Neural cell (in vitro differentiated cells): ENCODE data around the gene NEK2. TPM values are rescaled to one million over a fixed set of nuclear protein-coding genes. Genes with fewer than 3 reads are reported as not detected.

ENCODE experiments used
- H2AFZ ChIP-seq: fragments of 200-600, 300-800 bp; sonication (generic), shearing (Covaris generic); 2 replicates; pipeline ENCODE4 v1.6.0; 2014; ENCODE audit warnings: low read depth, mild to moderate bottlenecking, antibody characterized with exemption, low read length, moderate library complexity
- H3F3A ChIP-seq: fragments of 200-600 bp; shearing (Covaris generic); 2 replicates; pipeline ENCODE4 v1.6.1; 2016; ENCODE audit warnings: mild to moderate bottlenecking, moderate library complexity, mixed read lengths, antibody characterized with exemption, low read length; ENCODE audit not compliant: insufficient read depth, poor library complexity, severe bottlenecking
- H3K27ac ChIP-seq: fragments of 200-600, 300-800 bp; sonication (generic), shearing (Covaris generic); 2 replicates; pipeline ENCODE4 v1.5.1; 2014; ENCODE audit warnings: mild to moderate bottlenecking, low read length, moderate library complexity
- H3K27me3 ChIP-seq: fragments of 300-800, 200-600 bp; sonication (generic), shearing (Covaris generic); 2 replicates; pipeline ENCODE4 v1.6.0; 2014; ENCODE audit warnings: mild to moderate bottlenecking, low read depth, low read length, moderate library complexity; ENCODE audit not compliant: insufficient read depth
- H3K36me3 ChIP-seq: fragments of 300-800, 200-600 bp; sonication (generic), shearing (Covaris generic); 2 replicates; pipeline ENCODE4 v1.5.1; 2014; ENCODE audit warnings: mild to moderate bottlenecking, antibody characterized with exemption, low read length, moderate library complexity; ENCODE audit not compliant: insufficient read depth
- H3K4me2 ChIP-seq: fragments of 300-800, 200-600 bp; sonication (generic), shearing (Covaris generic); 2 replicates; pipeline ENCODE4 v1.6.0; 2014; ENCODE audit warnings: mild to moderate bottlenecking, low read length
- H3K4me3 ChIP-seq: fragments of 300-800, 200-600 bp; sonication (generic), shearing (Covaris generic); 2 replicates; pipeline ENCODE4 v1.5.1; 2014; ENCODE audit warnings: mild to moderate bottlenecking, low read length, moderate library complexity
- H3K79me2 ChIP-seq: fragments of 200-600 bp; shearing (Covaris generic); replicated peaks from 2 replicates; pipeline ENCODE4 v1.6.0; 2014; ENCODE audit warnings: mild to moderate bottlenecking, low read length, moderate library complexity; ENCODE audit not compliant: insufficient read depth
- H3K9ac ChIP-seq: fragments of 300-800, 200-600 bp; sonication (generic), shearing (Covaris generic); 2 replicates; pipeline ENCODE4 v1.6.1; 2016; ENCODE audit warnings: mild to moderate bottlenecking, low read length, mixed read lengths
- H3K9me2 ChIP-seq: fragments of 200-600 bp; shearing (Covaris generic); 2 replicates; pipeline ENCODE4 v1.6.1; 2016; ENCODE audit warnings: mild to moderate bottlenecking, low read length, mixed read lengths; ENCODE audit not compliant: insufficient read depth
- H3K9me3 ChIP-seq: fragments of 200-600, 300-800 bp; sonication (generic), shearing (Covaris generic); 2 replicates; pipeline ENCODE4 v1.6.1; 2016; ENCODE audit warnings: mild to moderate bottlenecking, mixed run types, low read length, moderate library complexity, mixed read lengths
- H4K20me1 ChIP-seq: fragments of 200-600 bp; shearing (Covaris generic); 2 replicates; pipeline ENCODE4 v1.6.1; 2016; ENCODE audit warnings: mild to moderate bottlenecking, mixed run types; ENCODE audit not compliant: insufficient read depth
- EP300 ChIP-seq: fragments of 450-650 bp; conservative IDR thresholded peaks from 2 replicates; pipeline ENCODE4 v1.6.1; 2014; ENCODE audit warnings: antibody characterized with exemption, mild to moderate bottlenecking, moderate library complexity; ENCODE audit not compliant: poor library complexity, severe bottlenecking
- EZH2 ChIP-seq: fragments of 200-600, 300-800 bp; shearing (Covaris generic), sonication (generic); IDR thresholded peaks from 2 replicates; pipeline ENCODE4 v1.6.1; 2014; ENCODE audit warnings: antibody characterized with exemption, low read length, borderline replicate concordance, mild to moderate bottlenecking; ENCODE audit not compliant: insufficient read depth, poor library complexity, severe bottlenecking
- MXI1 ChIP-seq: fragments of 450-650 bp; conservative IDR thresholded peaks from 2 replicates; pipeline ENCODE4 v1.6.1; 2014; ENCODE audit warnings: antibody characterized with exemption, mild to moderate bottlenecking; ENCODE audit not compliant: poor library complexity, severe bottlenecking
- POLR2AphosphoS5 ChIP-seq: IDR thresholded peaks from 2 replicates; pipeline ENCODE4 v1.6.1; 2012
- RAD21 ChIP-seq: fragments of 450-650 bp; conservative IDR thresholded peaks from 2 replicates; pipeline ENCODE4 v1.6.1; 2014; ENCODE audit warnings: antibody characterized with exemption, mild to moderate bottlenecking, moderate library complexity
- SMC3 ChIP-seq: fragments of 450-650 bp; conservative IDR thresholded peaks from 2 replicates; pipeline ENCODE4 v1.6.1; 2014; ENCODE audit warnings: antibody characterized with exemption, mild to moderate bottlenecking, moderate library complexity; ENCODE audit not compliant: poor library complexity
- TAF1 ChIP-seq: IDR thresholded peaks from 2 replicates; pipeline ENCODE4 v1.6.1; 2012; ENCODE audit warnings: low read depth
- polyA plus RNA-seq: library from polyadenylated mRNA; depleted of rRNA; stranded (reverse); fragments of >200 nt; gene quantifications from 2 replicates; pipeline ENCODE4 v1.2.3, GENCODE V29; 2014
- TF ChIP-seq, protein P1 (sequence below): fragments of 450-650 bp; IDR thresholded peaks from 2 replicates; pipeline ENCODE4 v1.5.1; 2014; ENCODE audit warnings: antibody characterized with exemption, mild to moderate bottlenecking, moderate library complexity; ENCODE audit not compliant: poor library complexity, severe bottlenecking
- TF ChIP-seq, protein P2 (sequence below): IDR thresholded peaks from 2 replicates; pipeline ENCODE4 v1.6.1; 2012; ENCODE audit warnings: borderline replicate concordance

Gene NEK2
- polyA plus RNA-seq, 1 donor from 2014 or later, result 0.98 TPM

DNA sequence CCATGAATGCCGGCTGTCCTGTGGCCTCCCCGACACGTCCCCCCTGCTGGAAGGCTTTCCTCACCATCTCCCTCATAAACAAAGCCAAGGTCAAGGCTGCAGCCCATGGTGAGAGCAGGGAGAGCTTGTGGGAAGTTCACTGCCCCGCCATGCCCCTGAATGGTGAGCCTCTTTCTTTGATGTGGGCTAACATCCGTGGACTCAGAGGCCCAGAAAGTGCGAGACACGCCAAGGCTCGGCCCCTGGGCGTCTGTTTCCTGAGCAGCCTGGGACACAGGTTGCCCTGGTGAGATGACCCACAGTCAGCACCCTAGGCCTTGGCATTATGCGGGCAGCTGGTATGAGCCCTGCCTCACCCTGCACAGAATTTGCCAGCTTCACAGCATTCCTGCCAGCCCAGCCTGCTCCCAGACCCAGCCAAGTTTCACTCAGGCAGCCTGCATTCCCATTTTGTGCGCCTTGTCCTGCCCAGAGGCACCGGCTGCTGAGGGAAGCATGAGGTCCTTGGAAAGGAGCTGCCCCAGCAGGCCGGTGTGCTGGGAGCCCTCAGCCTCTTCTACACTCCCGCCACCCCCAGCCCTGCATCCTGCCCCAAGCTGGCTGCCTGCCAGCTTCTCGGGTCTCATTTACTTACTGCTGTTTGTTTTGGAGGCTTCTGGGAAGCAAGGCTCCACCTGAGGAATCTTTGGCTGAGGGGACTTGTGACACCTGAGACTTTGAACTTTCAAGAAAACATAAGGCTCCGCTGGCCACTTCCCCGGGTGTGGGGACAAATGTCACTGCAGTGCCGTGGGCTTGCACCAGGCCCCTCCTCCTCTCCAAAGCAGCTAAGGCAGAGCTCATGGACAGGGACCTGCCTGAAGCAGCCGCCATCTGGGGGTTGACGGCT lies 31.9 kb downstream of the NEK2 start:
- Histone ChIP-seq H3F3A (no peaks in the 10 kb centered on the region), H4K20me1 (no peaks in the 10 kb centered on the region), H3K9me2 (no peaks in the 10 kb centered on the region), H3K9ac (no peak overlapping the region), H3K9me3 (no peaks in the 10 kb centered on the region), H3K4me3 (no peak overlapping the region), H2AFZ (no peak overlapping the region), H3K36me3 (no peaks in the 10 kb centered on the region), H3K27me3 (no peaks in the 10 kb centered on the region), H3K79me2 (no peaks in the 10 kb centered on the region), H3K4me2 (no peak overlapping the region), H3K27ac (no peak overlapping the region)
- TF ChIP-seq MXI1 (no peak), TAF1 (no peak), SMC3 (no peak), RAD21 (no peak), EZH2 (no peak), EP300 (no peak), POLR2AphosphoS5 (no peak)
- TF ChIP-seq, protein P1, sequence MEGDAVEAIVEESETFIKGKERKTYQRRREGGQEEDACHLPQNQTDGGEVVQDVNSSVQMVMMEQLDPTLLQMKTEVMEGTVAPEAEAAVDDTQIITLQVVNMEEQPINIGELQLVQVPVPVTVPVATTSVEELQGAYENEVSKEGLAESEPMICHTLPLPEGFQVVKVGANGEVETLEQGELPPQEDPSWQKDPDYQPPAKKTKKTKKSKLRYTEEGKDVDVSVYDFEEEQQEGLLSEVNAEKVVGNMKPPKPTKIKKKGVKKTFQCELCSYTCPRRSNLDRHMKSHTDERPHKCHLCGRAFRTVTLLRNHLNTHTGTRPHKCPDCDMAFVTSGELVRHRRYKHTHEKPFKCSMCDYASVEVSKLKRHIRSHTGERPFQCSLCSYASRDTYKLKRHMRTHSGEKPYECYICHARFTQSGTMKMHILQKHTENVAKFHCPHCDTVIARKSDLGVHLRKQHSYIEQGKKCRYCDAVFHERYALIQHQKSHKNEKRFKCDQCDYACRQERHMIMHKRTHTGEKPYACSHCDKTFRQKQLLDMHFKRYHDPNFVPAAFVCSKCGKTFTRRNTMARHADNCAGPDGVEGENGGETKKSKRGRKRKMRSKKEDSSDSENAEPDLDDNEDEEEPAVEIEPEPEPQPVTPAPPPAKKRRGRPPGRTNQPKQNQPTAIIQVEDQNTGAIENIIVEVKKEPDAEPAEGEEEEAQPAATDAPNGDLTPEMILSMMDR, result no peak
- TF ChIP-seq, protein P2, sequence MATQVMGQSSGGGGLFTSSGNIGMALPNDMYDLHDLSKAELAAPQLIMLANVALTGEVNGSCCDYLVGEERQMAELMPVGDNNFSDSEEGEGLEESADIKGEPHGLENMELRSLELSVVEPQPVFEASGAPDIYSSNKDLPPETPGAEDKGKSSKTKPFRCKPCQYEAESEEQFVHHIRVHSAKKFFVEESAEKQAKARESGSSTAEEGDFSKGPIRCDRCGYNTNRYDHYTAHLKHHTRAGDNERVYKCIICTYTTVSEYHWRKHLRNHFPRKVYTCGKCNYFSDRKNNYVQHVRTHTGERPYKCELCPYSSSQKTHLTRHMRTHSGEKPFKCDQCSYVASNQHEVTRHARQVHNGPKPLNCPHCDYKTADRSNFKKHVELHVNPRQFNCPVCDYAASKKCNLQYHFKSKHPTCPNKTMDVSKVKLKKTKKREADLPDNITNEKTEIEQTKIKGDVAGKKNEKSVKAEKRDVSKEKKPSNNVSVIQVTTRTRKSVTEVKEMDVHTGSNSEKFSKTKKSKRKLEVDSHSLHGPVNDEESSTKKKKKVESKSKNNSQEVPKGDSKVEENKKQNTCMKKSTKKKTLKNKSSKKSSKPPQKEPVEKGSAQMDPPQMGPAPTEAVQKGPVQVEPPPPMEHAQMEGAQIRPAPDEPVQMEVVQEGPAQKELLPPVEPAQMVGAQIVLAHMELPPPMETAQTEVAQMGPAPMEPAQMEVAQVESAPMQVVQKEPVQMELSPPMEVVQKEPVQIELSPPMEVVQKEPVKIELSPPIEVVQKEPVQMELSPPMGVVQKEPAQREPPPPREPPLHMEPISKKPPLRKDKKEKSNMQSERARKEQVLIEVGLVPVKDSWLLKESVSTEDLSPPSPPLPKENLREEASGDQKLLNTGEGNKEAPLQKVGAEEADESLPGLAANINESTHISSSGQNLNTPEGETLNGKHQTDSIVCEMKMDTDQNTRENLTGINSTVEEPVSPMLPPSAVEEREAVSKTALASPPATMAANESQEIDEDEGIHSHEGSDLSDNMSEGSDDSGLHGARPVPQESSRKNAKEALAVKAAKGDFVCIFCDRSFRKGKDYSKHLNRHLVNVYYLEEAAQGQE, result no peak

DNA sequence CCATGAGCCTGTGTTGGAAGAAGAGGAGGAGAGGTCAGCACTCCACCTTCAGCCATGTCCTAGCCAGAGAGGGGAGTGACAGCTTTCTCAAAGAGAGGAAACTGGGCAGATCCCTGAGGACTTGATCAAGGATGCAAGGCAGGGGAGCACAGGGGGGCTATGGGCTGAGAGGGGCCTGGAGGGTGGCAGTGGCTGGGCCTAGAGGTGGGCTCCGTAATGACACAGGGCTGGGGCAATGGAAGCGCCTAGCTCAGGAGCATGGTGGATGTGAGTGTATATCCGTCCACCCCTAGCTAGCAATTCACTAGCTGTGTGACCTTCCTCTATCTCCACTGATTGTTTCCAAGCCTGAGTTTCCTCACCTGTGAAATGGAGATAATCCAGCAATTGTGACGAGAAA lies 32.6 kb downstream of the NEK2 start:
- Histone ChIP-seq H3K9me3 (no peaks in the 10 kb centered on the region), H3K4me3 (no peak overlapping the region), H2AFZ (no peak overlapping the region), H3F3A (no peaks in the 10 kb centered on the region), H4K20me1 (no peaks in the 10 kb centered on the region), H3K27ac (no peak overlapping the region), H3K27me3 (no peaks in the 10 kb centered on the region), H3K9me2 (no peaks in the 10 kb centered on the region), H3K9ac (no peak overlapping the region), H3K79me2 (no peaks in the 10 kb centered on the region), H3K4me2 (no peak overlapping the region), H3K36me3 (no peaks in the 10 kb centered on the region)
- TF ChIP-seq, protein P2, result no peak
- TF ChIP-seq RAD21 (no peak), MXI1 (no peak), EP300 (no peak), SMC3 (no peak), EZH2 (no peak), TAF1 (no peak), POLR2AphosphoS5 (no peak)
- TF ChIP-seq, protein P1, result no peak
